Transverse colon (tissue), 4 donors: ENCODE data around the gene PNPLA4. TPM values are rescaled to one million over a fixed set of nuclear protein-coding genes. Genes with fewer than 3 reads are reported as not detected.

ENCODE experiments used
- DNase-seq: peaks from one replicate; pipeline ENCODE4 v3.0.0-alpha.2; 2019
- H3K27ac ChIP-seq, 4 donors: fragments of 200-600 bp; sonication (generic); 2 replicates each; pipeline ENCODE4 v1.5.1; 2016 to 2018; ENCODE audit warnings: inconsistent platforms in 4 of 4
- H3K27me3 ChIP-seq: fragments of 200-600 bp; sonication (generic); 2 replicates; pipeline ENCODE4 v1.5.1; 2017; ENCODE audit warnings: inconsistent platforms
- H3K36me3 ChIP-seq, 4 donors: fragments of 200-600 bp; sonication (generic); 2 replicates each; pipeline ENCODE4 v1.5.1; 2017 to 2019; ENCODE audit warnings: inconsistent platforms in 4 of 4
- H3K4me1 ChIP-seq, 4 donors: fragments of 200-600 bp; sonication (generic); 2 replicates each; pipeline ENCODE4 v1.5.1; 2017 to 2020; ENCODE audit warnings: inconsistent platforms in 4 of 4
- H3K4me3 ChIP-seq, 4 donors: fragments of 200-600 bp; sonication (generic); 1 replicate in 1 of 4; 2 replicates in 3 of 4; pipeline versions ENCODE4 v1.5.1 to v1.6.1; 2017 to 2019; ENCODE audit warnings: inconsistent platforms in 4 of 4
- H3K9me3 ChIP-seq, 2 donors: fragments of 200-600 bp; sonication (generic); 2 replicates each; pipeline ENCODE4 v1.5.1; 2017 to 2019; ENCODE audit warnings: inconsistent platforms in 2 of 2
- CTCF ChIP-seq, 5 experiments: fragments of 200-600 bp in 3 of 5; fragments of 450-650 bp in 2 of 5; sonication (generic) in 3 of 5; IDR thresholded peaks; 1 replicate in 2 of 5; 2 replicates in 3 of 5; pipeline ENCODE4 v1.5.1; 2016 to 2017; ENCODE audit warnings: antibody characterized with exemption in 5 of 5, inconsistent platforms in 3 of 5, mild to moderate bottlenecking in 2 of 5, moderate library complexity in 1 of 5
- EP300 ChIP-seq: sonication (generic); formaldehyde crosslinking; IDR thresholded peaks from one replicate; pipeline ENCODE4 v1.6.1; 2017; ENCODE audit warnings: antibody characterized with exemption, low read depth
- POLR2A ChIP-seq: fragments of 450-650 bp; IDR thresholded peaks from one replicate; pipeline ENCODE4 v1.6.1; 2016; ENCODE audit warnings: antibody characterized with exemption, mild to moderate bottlenecking, moderate library complexity
- POLR2AphosphoS5 ChIP-seq, 3 donors: sonication (generic); formaldehyde crosslinking; IDR thresholded peaks; one replicate each; pipeline ENCODE4 v1.6.1; 2016; ENCODE audit warnings: antibody characterized with exemption in 3 of 3
- WGBS, 2 donors: methylation state at CpG; one replicate each; pipeline ENCODE4 v1.1.5; 2018; ENCODE audit warnings: low coverage in 1 of 2; 5-methylcytosine and 5-hydroxymethylcytosine counted together
- in situ Hi-C, 4 donors: fragments of 200-750 bp; cut with MboI; loops; one replicate each; pipeline versions ENCODE4 v1.15.0 to v1.15.1; 2017; ENCODE audit warnings: low sequenced_read_pairs in 3 of 4, low pct_ligation_motif_present in 1 of 4, low pct_unique_long_range_greater_than_20kb in 1 of 4
- intact Hi-C: fragments of 100-400 bp; cut with DNase I; formaldehyde crosslinking; loops from one replicate; pipeline ENCODE4 v1.15.1; 2023; ENCODE audit warnings: low total_unique reads
- total RNA-seq, 4 donors: library from RNA; depleted of rRNA; stranded (reverse); fragments of >200 nt; gene quantifications; one replicate each; pipeline ENCODE4 v1.1.0, GENCODE V29; 2016

Gene PNPLA4
- total RNA-seq, 4 donors from 2014 or later = 0.75 to 26.8 (median 17.2) TPM

DNA sequence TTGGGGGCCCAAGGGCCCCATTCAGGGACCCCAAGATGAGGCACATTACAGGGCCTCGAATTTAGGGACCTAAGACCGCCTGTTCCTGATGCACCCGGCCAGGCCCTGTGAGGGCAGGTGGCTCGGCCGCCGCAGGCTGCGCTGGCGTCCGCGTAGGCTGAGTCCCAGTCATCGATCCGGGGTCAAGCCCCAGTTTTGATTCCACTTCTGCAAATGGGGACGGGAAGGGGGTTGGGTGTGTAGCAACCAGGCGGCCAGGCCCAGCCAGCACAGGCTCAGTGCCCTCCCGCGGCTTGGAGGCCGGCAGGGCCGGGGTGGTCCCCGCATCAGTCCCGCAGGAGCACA lies 327 bp downstream of the PNPLA4 start:
- DNase-seq = no peak
- in situ Hi-C loops (no loop called here), intact Hi-C loops (no loop called here)
- H3K36me3 ChIP-seq = no peaks in the 10 kb centered on the region
- no peak for TF ChIP-seq POLR2A
- TF ChIP-seq POLR2AphosphoS5 (IDR thresholded peaks at IDR 0.05) = no peak
- TF ChIP-seq CTCF (IDR thresholded peaks at IDR 0.05) = no peak
- TF ChIP-seq EP300 = no peak
- H3K9me3 ChIP-seq = no peaks in the 10 kb centered on the region
- H3K4me1 ChIP-seq = peaks cover 0 to 7% (median 2%) of the 10 kb centered on the region in 4 donors
- peak overlapping the region; percentile 76 to 86 (median 82) for H3K27ac ChIP-seq
- peak overlapping the region; percentile 36 to 59 (median 44) for H3K4me3 ChIP-seq
- 20% methylated on average over 7 of the region's 20 CpGs; no CpG with 5 or more reads in 1 of the 2 donors for WGBS, 2 donors
- no peaks in the 10 kb centered on the region for H3K27me3 ChIP-seq

DNA sequence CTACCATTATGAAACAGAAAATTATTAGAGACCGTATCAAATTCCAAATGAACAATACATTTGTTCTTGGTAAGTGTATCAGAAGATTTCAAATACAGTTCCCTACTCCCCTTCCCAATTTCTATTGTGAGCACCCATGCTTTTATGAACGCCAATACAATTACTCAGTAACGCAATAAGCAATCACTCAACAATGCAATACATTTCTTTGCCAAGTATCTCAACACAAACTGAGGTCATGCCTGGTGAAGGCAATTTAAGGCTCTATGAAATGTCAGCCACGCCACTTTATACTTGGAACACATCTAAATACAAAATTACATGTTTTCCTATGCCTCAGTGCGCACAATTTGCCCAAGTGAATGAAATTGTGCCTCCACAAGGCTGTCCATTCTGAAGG lies 712 bp downstream of the PNPLA4 start:
- intact Hi-C loops = no loop called here
- peak overlapping the region in 3 of 4 donors; percentile 41 to 59 (median 48) for H3K4me3 ChIP-seq
- H3K27ac ChIP-seq = peak overlapping the region; percentile 76 to 86 (median 82)
- H3K9me3 ChIP-seq = no peaks in the 10 kb centered on the region
- H3K4me1 ChIP-seq = peaks cover 0 to 7% (median 2%) of the 10 kb centered on the region in 4 donors
- 79 to 90% methylated on average over 4 to 5 of the region's 5 CpGs for WGBS, 2 donors
- TF ChIP-seq POLR2A = no peak
- TF ChIP-seq POLR2AphosphoS5 (IDR thresholded peaks at IDR 0.05) = no peak
- no peak for TF ChIP-seq CTCF (IDR thresholded peaks at IDR 0.05)
- TF ChIP-seq EP300 = no peak
- H3K27me3 ChIP-seq = no peaks in the 10 kb centered on the region
- no peak for DNase-seq
- in situ Hi-C loops = no loop called here
- no peaks in the 10 kb centered on the region for H3K36me3 ChIP-seq

DNA sequence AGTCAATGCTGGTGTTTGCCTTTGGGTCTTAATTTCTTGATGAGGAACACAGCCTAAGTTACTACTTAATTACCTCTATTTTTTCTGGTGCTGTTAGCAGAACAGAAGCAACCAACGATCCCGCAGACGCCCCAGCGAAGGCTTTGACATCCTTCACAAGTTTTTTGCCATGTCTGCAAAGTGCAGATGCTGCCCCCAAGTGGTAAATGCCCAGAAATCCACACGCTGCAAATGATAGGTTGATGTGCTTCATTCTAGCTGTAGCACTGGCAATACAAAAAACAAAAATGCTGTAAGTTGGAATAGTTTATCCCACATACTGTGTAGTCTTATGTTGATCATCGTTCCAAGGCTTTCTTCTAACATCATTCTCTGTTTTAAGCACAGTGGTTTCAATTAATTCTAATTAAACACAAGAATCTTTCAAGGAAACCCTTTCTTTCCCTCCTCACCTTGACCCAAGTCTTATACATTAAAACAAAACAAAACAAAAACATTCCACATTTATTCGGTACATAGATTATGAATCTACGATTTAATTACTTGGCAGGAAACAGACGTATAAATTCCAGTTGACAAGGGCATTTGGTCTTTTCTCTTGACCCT lies 1.2 kb downstream of the PNPLA4 start:
- no peak overlapping the region for H3K4me3 ChIP-seq
- H3K36me3 ChIP-seq = no peaks in the 10 kb centered on the region
- H3K9me3 ChIP-seq = no peaks in the 10 kb centered on the region
- no peak overlapping the region for H3K27ac ChIP-seq
- intact Hi-C loops = no loop called here
- peaks cover 0 to 7% (median 2%) of the 10 kb centered on the region in 4 donors for H3K4me1 ChIP-seq
- in situ Hi-C loops = no loop called here
- DNase-seq = peak; percentile 64
- no peaks in the 10 kb centered on the region for H3K27me3 ChIP-seq
- 36 to 44% methylated on average over 3 to 9 of the region's 9 CpGs for WGBS, 2 donors
- TF ChIP-seq CTCF (IDR thresholded peaks at IDR 0.05) (peak; percentile 44 to 62 (median 55)), POLR2A (no peak)

DNA sequence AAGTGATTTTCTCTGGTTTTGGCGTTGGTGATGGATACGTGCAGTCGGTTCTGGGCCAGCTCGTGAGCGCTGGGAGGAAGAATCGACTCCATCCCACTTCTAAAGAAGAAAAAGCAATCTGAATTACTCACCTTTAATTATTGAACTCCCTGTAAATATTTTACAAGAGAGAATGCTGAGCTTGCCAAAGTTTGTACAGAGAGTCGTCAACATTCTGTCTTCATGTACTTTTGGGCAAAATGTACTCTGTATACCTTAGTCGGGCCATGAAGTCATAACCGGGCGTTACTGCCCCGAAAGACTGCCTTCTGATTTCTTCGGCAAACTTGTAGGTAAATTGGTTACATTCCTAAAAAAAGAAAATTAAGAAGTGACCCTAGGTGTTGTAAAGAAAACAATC lies 5.5 kb downstream of the PNPLA4 start:
- in situ Hi-C loops (no loop called here), intact Hi-C loops (no loop called here)
- WGBS, 2 donors = 96 to 100% methylated on average over 6 to 12 of the region's 12 CpGs
- no peaks in the 10 kb centered on the region for H3K9me3 ChIP-seq
- no peaks in the 10 kb centered on the region for H3K36me3 ChIP-seq
- no peaks in the 10 kb centered on the region for H3K27me3 ChIP-seq
- no peak overlapping the region for H3K27ac ChIP-seq
- peaks cover 0 to 7% (median 0%) of the 10 kb centered on the region in 4 donors for H3K4me1 ChIP-seq
- no peak for DNase-seq
- H3K4me3 ChIP-seq = no peak overlapping the region
- TF ChIP-seq EP300 (no peak), CTCF (IDR thresholded peaks at IDR 0.05) (no peak), POLR2A (no peak), POLR2AphosphoS5 (IDR thresholded peaks at IDR 0.05) (no peak)
